Peyer's patch (tissue), 4 donors: Measurements from ENCODE around the gene RAD51B. TPM values are rescaled to one million over a fixed set of nuclear protein-coding genes. Genes with fewer than 3 reads are reported as not detected.

Experiments
- DNase-seq, 3 donors: peaks; one replicate each; pipeline ENCODE4 v3.0.0-alpha.2; 2017 to 2019
- H3K27ac ChIP-seq, 4 donors: fragments of 200-600 bp; sonication (generic); one replicate each; pipeline ENCODE4 v1.5.1; 2016 to 2019
- H3K27me3 ChIP-seq, 2 donors: fragments of 200-600 bp; sonication (generic); one replicate each; pipeline ENCODE4 v1.5.1; 2019
- H3K36me3 ChIP-seq, 3 donors: fragments of 200-600 bp; sonication (generic); one replicate each; pipeline ENCODE4 v1.5.1; 2016 to 2019
- H3K4me1 ChIP-seq, 4 donors: fragments of 200-600 bp; sonication (generic); one replicate each; pipeline ENCODE4 v1.5.1; 2016 to 2019
- H3K4me3 ChIP-seq, 4 donors: fragments of 200-600 bp; sonication (generic); 1 replicate in 3 of 4; 2 replicates in 1 of 4; pipeline ENCODE4 v1.5.1; 2016 to 2019; ENCODE audit warnings: mild to moderate bottlenecking in 1 of 4
- H3K9me3 ChIP-seq, 4 donors: fragments of 200-600 bp; sonication (generic); one replicate each; pipeline ENCODE4 v1.5.1; 2016 to 2019; ENCODE audit warnings: mild to moderate bottlenecking in 1 of 4
- CTCF ChIP-seq, 6 experiments: fragments of 450-650 bp in 4 of 6; fragments of 200-600 bp in 2 of 6; sonication (generic) in 1 of 6; IDR thresholded peaks; one replicate each; pipeline ENCODE4 v1.5.1; 2017 to 2019; ENCODE audit warnings: antibody characterized with exemption in 6 of 6, mild to moderate bottlenecking in 3 of 6, moderate library complexity in 1 of 6
- POLR2A ChIP-seq, 2 donors: fragments of 450-650 bp; IDR thresholded peaks; one replicate each; pipeline ENCODE4 v1.5.1; 2017; ENCODE audit warnings: antibody characterized with exemption in 2 of 2, mild to moderate bottlenecking in 2 of 2, moderate library complexity in 2 of 2
- total RNA-seq, 4 donors: library from RNA; depleted of rRNA; stranded (reverse); fragments of >200 nt; gene quantifications; one replicate each; pipeline ENCODE4 v1.1.0, GENCODE V29; 2016

RAD51B gene
- total RNA-seq, 4 donors from 2014 or later, result 12.6 to 103 (median 33.1) TPM

DNA sequence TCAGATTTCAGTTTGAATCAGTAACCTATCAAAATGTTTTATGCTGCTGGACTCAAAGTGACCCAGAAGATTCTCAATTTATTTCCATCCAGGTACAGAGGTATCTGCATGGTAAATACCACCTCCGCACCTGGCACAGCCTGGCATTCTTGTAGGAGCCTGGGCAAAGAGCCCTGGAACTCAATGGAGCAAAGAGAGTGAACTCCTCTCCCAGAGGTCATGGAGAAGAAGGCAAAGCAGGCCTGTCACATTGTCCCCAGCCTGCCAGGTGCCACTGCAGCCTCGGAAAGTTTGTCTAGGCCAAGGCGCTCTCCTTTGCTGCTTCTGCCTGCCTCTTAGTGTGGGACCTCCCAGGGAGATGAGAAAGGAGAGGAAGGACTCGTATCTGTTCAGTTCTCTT is 653.5 kb downstream of the RAD51B start:
- no peaks in the 10 kb centered on the region for H3K27me3 ChIP-seq
- H3K9me3 ChIP-seq, result no peaks in the 10 kb centered on the region
- DNase-seq, result no peak
- no peak overlapping the region for H3K4me3 ChIP-seq
- TF ChIP-seq CTCF (IDR thresholded peaks at IDR 0.05), result no peak
- TF ChIP-seq POLR2A (IDR thresholded peaks at IDR 0.05), result no peak
- H3K27ac ChIP-seq, result peak overlapping the region in 1 of 4 donors; percentile 28
- peaks cover 0 to 9% (median 2%) of the 10 kb centered on the region in 4 donors for H3K4me1 ChIP-seq
- no peaks in the 10 kb centered on the region for H3K36me3 ChIP-seq

GRCh38 chr14:68473794-68474193 is 654.2 kb downstream of the RAD51B start:
- no peak for DNase-seq

DNA sequence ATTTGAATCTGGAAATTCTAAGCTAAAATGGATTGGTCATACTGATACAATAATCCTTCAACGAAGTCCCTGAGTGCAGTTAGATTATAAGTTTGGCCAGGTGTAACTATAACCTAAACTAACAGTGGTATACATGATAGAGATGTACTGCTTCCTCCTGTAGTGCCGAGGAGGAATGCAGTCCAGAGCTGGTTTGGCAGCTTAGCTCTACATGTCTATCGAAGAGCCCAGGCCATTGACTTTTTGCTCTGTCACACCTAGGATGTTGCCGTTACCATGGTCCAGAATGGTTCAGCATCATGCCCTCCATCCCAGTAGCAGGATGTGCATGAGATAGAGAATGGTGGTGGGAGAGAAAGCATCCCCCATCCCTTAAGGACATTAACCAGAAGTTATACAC is 655.2 kb downstream of the RAD51B start:
- no peaks in the 10 kb centered on the region for H3K36me3 ChIP-seq
- no peaks in the 10 kb centered on the region for H3K9me3 ChIP-seq
- H3K4me3 ChIP-seq, result no peak overlapping the region
- peak overlapping the region in 1 of 4 donors; percentile 80 for H3K27ac ChIP-seq
- no peak for DNase-seq
- TF ChIP-seq CTCF (IDR thresholded peaks at IDR 0.05) (no peak), POLR2A (IDR thresholded peaks at IDR 0.05) (no peak)
- peaks cover 0 to 9% (median 2%) of the 10 kb centered on the region in 4 donors for H3K4me1 ChIP-seq
- no peaks in the 10 kb centered on the region for H3K27me3 ChIP-seq

More at GRCh38 chr14:68473794-68474193, 654.2 kb downstream of the RAD51B start:
- H3K27me3 ChIP-seq, result no peaks in the 10 kb centered on the region
- H3K9me3 ChIP-seq, result no peaks in the 10 kb centered on the region
- H3K36me3 ChIP-seq, result no peaks in the 10 kb centered on the region
- TF ChIP-seq CTCF (IDR thresholded peaks at IDR 0.05) (no peak), POLR2A (IDR thresholded peaks at IDR 0.05) (no peak)
- no peak overlapping the region for H3K27ac ChIP-seq
- peaks cover 0 to 9% (median 2%) of the 10 kb centered on the region in 4 donors for H3K4me1 ChIP-seq
- H3K4me3 ChIP-seq, result no peak overlapping the region

- H3K4me3 ChIP-seq, result no peak overlapping the region
- H3K27ac ChIP-seq, result peak overlapping the region in 3 of 4 donors; percentile 44 to 80 (median 68)
- DNase-seq, result no peak
- H3K4me1 ChIP-seq, result peaks cover 0 to 9% (median 2%) of the 10 kb centered on the region in 4 donors
- no peaks in the 10 kb centered on the region for H3K36me3 ChIP-seq
- H3K9me3 ChIP-seq, result no peaks in the 10 kb centered on the region
- H3K27me3 ChIP-seq, result no peaks in the 10 kb centered on the region
- no peak for TF ChIP-seq POLR2A (IDR thresholded peaks at IDR 0.05)
- TF ChIP-seq CTCF (IDR thresholded peaks at IDR 0.05), result no peak
Observed at GRCh38 chr14:68475802-68476201, 656.2 kb downstream of the RAD51B start.

DNA sequence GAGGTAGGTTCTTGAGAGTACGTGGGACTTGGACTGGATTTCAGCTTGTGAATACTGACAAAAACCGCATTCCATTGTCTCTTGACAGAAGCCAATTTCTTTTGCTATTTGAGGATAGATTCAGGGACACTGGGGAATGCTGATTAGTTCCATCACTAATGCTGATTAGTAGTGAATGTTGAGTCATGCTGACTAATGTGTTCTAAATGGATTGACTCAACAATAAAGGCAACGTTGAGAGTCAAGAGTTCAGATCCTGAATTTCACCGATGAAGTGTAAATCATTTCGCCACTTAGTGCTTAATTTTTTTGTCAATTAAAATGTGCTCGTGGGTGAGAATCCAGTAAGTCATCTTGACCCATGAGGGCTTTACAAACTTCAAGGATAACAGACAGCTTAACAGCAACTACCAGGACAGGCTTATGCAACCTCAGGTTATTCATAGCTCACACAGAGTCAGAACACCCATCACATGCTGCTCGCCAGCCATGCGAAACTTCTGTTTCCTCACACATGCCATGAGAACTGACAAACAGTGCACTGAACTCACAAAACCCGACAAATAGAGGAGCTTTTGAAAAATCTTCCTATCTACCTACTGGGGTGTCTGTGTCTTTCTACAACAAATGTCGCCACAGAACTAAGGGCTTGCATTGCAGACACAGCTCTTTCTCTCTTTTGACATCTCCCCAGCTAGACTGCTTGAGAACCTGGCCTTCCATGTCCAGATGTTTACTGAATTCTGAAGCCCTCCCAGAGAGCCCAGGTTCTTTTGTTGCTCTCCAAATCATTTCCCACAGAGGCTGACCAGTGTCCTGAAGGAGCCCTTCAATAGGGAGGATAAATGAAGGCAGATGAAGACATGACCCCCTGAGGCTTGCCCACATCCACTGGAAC is 656.9 kb downstream of the RAD51B start:
- H3K4me3 ChIP-seq, result no peak overlapping the region
- H3K27ac ChIP-seq, result peak overlapping the region; percentile 27 to 80 (median 71)
- H3K27me3 ChIP-seq, result no peaks in the 10 kb centered on the region
- H3K4me1 ChIP-seq, result peaks cover 0 to 9% (median 2%) of the 10 kb centered on the region in 4 donors
- H3K9me3 ChIP-seq, result no peaks in the 10 kb centered on the region
- TF ChIP-seq POLR2A (IDR thresholded peaks at IDR 0.05), result no peak
- no peak for TF ChIP-seq CTCF (IDR thresholded peaks at IDR 0.05)
- no peaks in the 10 kb centered on the region for H3K36me3 ChIP-seq
- peak in 2 of 3 donors; percentile 86 to 89 for DNase-seq
